SK-N-SH (cell line): ENCODE results near the gene CCDC148.
"Not testable (repeated sequence)": the region's sequence is repeated elsewhere in the genome, so short reads cannot be mapped to it uniquely, and the experiment has no call there.

Source experiments
- EZH2phosphoT487 ChIP-seq: fragments of 200-600 bp; sonication (generic); IDR thresholded peaks from 2 replicates; pipeline ENCODE4 v1.6.1; 2017; ENCODE audit warnings: low read depth, mixed run types, mild to moderate bottlenecking, antibody characterized with exemption, moderate library complexity, borderline replicate concordance
- POLR2AphosphoS5 ChIP-seq: IDR thresholded peaks from 2 replicates; pipeline ENCODE4 v1.6.1; 2012; ENCODE audit warnings: low read depth, low read length
- REST ChIP-seq: IDR thresholded peaks from 2 replicates; pipeline ENCODE4 v1.6.1; 2012; ENCODE audit warnings: mild to moderate bottlenecking, low read depth, low read length, moderate library complexity
- TF ChIP-seq, protein P1 (sequence below): fragments of 200-600 bp; sonication (generic); IDR thresholded peaks from 2 replicates; pipeline ENCODE4 v1.6.1; 2017; ENCODE audit warnings: antibody characterized with exemption, mild to moderate bottlenecking, moderate library complexity

DNA sequence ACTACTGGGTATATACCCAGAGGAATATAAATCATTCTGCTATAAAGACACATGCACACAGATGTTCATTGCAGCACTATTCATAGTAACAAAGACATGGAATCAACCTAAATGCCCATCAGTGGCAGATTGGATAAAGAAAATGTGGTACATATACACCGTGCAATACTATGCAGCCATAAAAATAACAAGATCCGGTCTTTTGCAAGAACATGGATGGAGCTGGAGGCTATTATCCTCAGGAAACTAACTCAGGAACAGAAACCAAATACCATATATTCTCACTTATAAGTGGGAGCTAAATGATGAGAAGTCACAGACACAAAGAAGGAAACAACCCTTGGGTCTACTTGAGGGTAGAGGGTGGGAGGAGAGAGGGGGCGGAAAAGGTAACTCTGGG is 16.7 kb upstream of the CCDC148 start:
- not testable (repeated sequence) for TF ChIP-seq POLR2AphosphoS5, REST, EZH2phosphoT487
- TF ChIP-seq, protein P1, sequence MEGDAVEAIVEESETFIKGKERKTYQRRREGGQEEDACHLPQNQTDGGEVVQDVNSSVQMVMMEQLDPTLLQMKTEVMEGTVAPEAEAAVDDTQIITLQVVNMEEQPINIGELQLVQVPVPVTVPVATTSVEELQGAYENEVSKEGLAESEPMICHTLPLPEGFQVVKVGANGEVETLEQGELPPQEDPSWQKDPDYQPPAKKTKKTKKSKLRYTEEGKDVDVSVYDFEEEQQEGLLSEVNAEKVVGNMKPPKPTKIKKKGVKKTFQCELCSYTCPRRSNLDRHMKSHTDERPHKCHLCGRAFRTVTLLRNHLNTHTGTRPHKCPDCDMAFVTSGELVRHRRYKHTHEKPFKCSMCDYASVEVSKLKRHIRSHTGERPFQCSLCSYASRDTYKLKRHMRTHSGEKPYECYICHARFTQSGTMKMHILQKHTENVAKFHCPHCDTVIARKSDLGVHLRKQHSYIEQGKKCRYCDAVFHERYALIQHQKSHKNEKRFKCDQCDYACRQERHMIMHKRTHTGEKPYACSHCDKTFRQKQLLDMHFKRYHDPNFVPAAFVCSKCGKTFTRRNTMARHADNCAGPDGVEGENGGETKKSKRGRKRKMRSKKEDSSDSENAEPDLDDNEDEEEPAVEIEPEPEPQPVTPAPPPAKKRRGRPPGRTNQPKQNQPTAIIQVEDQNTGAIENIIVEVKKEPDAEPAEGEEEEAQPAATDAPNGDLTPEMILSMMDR = not testable (repeated sequence)
